PC-9 (cell line): ENCODE results near the gene CAV1. TPM values are rescaled to one million over a fixed set of nuclear protein-coding genes. Genes with fewer than 3 reads are reported as not detected.

Experiments used
- BruUV-seq: library from RNA; stranded (reverse); fragments of 400-500 nt; replicated peaks from 2 replicates; lab custom pipeline; 2021; lab: Mats Ljungman, UMichigan
- CTCF ChIA-PET: fragments of 300-600 bp; sonication (Branson Sonifier 250); formaldehyde crosslinking; loops from one replicate; lab custom pipeline; 2022; ENCODE audit warnings: antibody characterized with exemption; lab: Charles Lee
- POLR2A ChIA-PET: fragments of 300-600 bp; sonication (Branson Sonifier 250); formaldehyde crosslinking; loops from one replicate; lab custom pipeline; 2022; ENCODE audit warnings: antibody characterized with exemption; ENCODE audit not compliant: unreplicated experiment; lab: Charles Lee
- DNase-seq, 2 experiments: peaks; one replicate each; pipeline versions ENCODE4 v3.0.0 to v3.0.0-alpha.2; 2015 to 2022; ENCODE audit warnings: mixed read lengths in 1 of 2
- H2AFZ ChIP-seq: fragments of 200-600 bp; sonication (generic); 2 replicates; pipeline ENCODE4 v1.8.1; 2017; ENCODE audit warnings: antibody characterized with exemption
- H3F3A ChIP-seq: fragments of 200-600 bp; sonication (generic); 2 replicates; pipeline ENCODE4 v1.8.1; 2017; ENCODE audit warnings: antibody characterized with exemption, mild to moderate bottlenecking, low read depth; ENCODE audit not compliant: insufficient read depth
- H3K27ac ChIP-seq: fragments of 200-600 bp; sonication (generic); 2 replicates; pipeline ENCODE4 v1.6.1; 2016; ENCODE audit warnings: mixed run types
- H3K27me3 ChIP-seq: fragments of 200-600 bp; sonication (generic); 2 replicates; pipeline ENCODE4 v1.6.1; 2016; ENCODE audit warnings: low read depth, mixed run types; ENCODE audit not compliant: insufficient read depth
- H3K36me3 ChIP-seq: fragments of 200-600 bp; sonication (generic); 2 replicates; pipeline ENCODE4 v1.6.1; 2016; ENCODE audit warnings: low read depth, mixed run types
- H3K4me1 ChIP-seq: fragments of 200-600 bp; sonication (generic); replicated peaks from 2 replicates; pipeline ENCODE4 v1.6.1; 2016; ENCODE audit warnings: mixed run types; ENCODE audit not compliant: insufficient read depth
- H3K4me2 ChIP-seq: fragments of 200-600 bp; sonication (generic); 2 replicates; pipeline ENCODE4 v1.6.1; 2017; ENCODE audit warnings: mixed run types
- H3K4me3 ChIP-seq: fragments of 200-600 bp; sonication (generic); 2 replicates; pipeline ENCODE4 v1.6.1; 2016; ENCODE audit warnings: mixed run types
- H3K79me2 ChIP-seq: fragments of 200-600 bp; sonication (generic); 2 replicates; pipeline ENCODE4 v1.6.1; 2017; ENCODE audit warnings: low read depth, mixed run types
- H3K9me2 ChIP-seq: fragments of 200-600 bp; sonication (generic); 2 replicates; pipeline ENCODE4 v1.8.1; 2017; ENCODE audit warnings: mild to moderate bottlenecking; ENCODE audit not compliant: insufficient read depth
- H3K9me3 ChIP-seq: fragments of 200-600 bp; sonication (generic); 2 replicates; pipeline ENCODE4 v1.8.1; 2016; ENCODE audit warnings: low read depth; ENCODE audit not compliant: insufficient read depth
- H4K20me1 ChIP-seq: fragments of 200-600 bp; sonication (generic); 2 replicates; pipeline ENCODE4 v1.8.1; 2017; ENCODE audit not compliant: insufficient read depth
- CTCF ChIP-seq: fragments of 200-600 bp; sonication (generic); conservative IDR thresholded peaks from 2 replicates; pipeline ENCODE4 v1.6.1; 2017; ENCODE audit warnings: mixed run types, antibody characterized with exemption, mild to moderate bottlenecking, moderate library complexity
- EZH2 ChIP-seq: fragments of 200-600 bp; sonication (generic); IDR thresholded peaks from 2 replicates; pipeline ENCODE4 v1.8.0; 2017; ENCODE audit warnings: antibody characterized with exemption, low read depth
- intact Hi-C: fragments of 100-400 bp; cut with micrococcal nuclease; formaldehyde crosslinking; loops from one replicate; pipeline ENCODE4 v1.10.0; 2022; ENCODE audit not compliant: unreplicated experiment
- total RNA-seq: library from RNA; stranded (reverse); gene quantifications from 2 replicates; pipeline ENCODE4 v1.2.3, GENCODE V29; 2021

Gene CAV1
- total RNA-seq, 1 experiment from 2014 or later: 1,077 TPM

GRCh38 chr7:116551692-116552091 is 26.9 kb downstream of the CAV1 start:
- H3K79me2 ChIP-seq: no peaks in the 10 kb centered on the region
- TF ChIP-seq CTCF: no peak
- TF ChIP-seq EZH2: no peak
- no peaks in the 10 kb centered on the region for H3K9me3 ChIP-seq
- no peaks in the 10 kb centered on the region for H3K9me2 ChIP-seq
- ChIA-PET CTCF (interaction anchor here (1.7 kb wide), 1 partner anchor 293 kb away, joined by 3 read pairs; no protein-coding TSS in a partner anchor), POLR2A (no interaction called here)
- no peaks in the 10 kb centered on the region for H4K20me1 ChIP-seq
- peaks cover 27% of the 10 kb centered on the region for H3K36me3 ChIP-seq
- no peak overlapping the region for H3K27ac ChIP-seq
- no peak overlapping the region for H3K4me2 ChIP-seq
- H2AFZ ChIP-seq: no peak overlapping the region
- no peaks in the 10 kb centered on the region for H3K4me1 ChIP-seq
- DNase-seq: no peak
- no peaks in the 10 kb centered on the region for H3K27me3 ChIP-seq
- no peak overlapping the region for H3K4me3 ChIP-seq
- no TSS peak for BruUV-seq
- peaks cover 9% of the 10 kb centered on the region; the same call in 1 of the 2 replicates for H3F3A ChIP-seq
- intact Hi-C loops: no loop called here

GRCh38 chr7:116552602-116553001 is 27.8 kb downstream of the CAV1 start:
- TF ChIP-seq CTCF: no peak
- TF ChIP-seq EZH2: no peak
- no peaks in the 10 kb centered on the region for H3K27me3 ChIP-seq
- H3K79me2 ChIP-seq: no peaks in the 10 kb centered on the region
- no peak overlapping the region for H2AFZ ChIP-seq
- no peaks in the 10 kb centered on the region for H3K4me1 ChIP-seq
- H4K20me1 ChIP-seq: no peaks in the 10 kb centered on the region
- H3K27ac ChIP-seq: no peak overlapping the region
- no peak overlapping the region for H3K4me3 ChIP-seq
- BruUV-seq: no TSS peak
- peaks cover 9% of the 10 kb centered on the region; the same call in 1 of the 2 replicates for H3F3A ChIP-seq
- ChIA-PET CTCF (no interaction called here), POLR2A (interaction anchor here (0.6 kb wide), 1 partner anchor 164 kb away, joined by 5 read pairs; no protein-coding TSS in a partner anchor)
- DNase-seq: no peak
- intact Hi-C loops: no loop called here
- H3K36me3 ChIP-seq: peaks cover 21% of the 10 kb centered on the region; the same call in 1 of the 2 replicates
- no peak overlapping the region for H3K4me2 ChIP-seq
- no peaks in the 10 kb centered on the region for H3K9me3 ChIP-seq
- H3K9me2 ChIP-seq: no peaks in the 10 kb centered on the region

DNA sequence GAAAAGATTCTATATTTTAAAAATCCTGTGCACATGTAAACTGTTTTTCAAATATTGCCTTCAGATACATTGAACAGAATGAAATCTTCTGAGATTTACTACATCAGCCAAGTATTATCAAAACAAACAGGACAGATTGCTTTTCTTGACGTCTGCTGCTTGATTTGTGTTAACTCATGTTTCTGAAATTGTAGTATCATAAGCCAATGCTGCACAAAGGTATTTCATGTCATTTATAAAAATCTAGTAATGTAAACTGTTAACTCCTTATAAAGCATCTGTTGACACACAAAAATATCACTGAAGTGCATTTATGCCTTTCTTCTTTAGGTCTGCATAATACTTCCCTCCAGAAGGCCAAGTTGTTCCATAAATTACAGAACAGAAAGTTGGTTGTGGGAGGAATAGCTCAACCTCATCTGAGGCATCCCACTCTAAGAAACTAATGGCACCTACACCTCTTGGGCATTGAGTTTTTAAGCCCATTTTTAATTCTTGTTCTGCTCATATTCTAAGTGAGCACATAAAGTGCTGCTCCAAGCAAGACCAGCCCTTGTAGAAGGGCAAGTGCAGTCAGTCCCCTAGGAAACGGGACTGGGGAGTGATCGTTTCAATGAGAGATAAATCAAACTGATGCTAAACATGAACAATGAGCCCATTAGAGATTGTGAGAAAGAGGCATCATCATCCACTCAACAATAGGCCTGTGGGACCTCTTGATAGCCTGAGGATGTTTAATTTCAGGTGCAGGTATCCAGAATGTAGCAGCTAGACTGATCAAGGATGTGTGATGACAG is 28.5 kb downstream of the CAV1 start:
- H3K4me2 ChIP-seq: no peak overlapping the region
- no peaks in the 10 kb centered on the region for H4K20me1 ChIP-seq
- ChIA-PET POLR2A (interaction anchor here (0.7 kb wide), 1 partner anchor 400 kb away, joined by 4 read pairs; the partner anchor contains the start of gene ST7), CTCF (no interaction called here)
- peaks cover 17% of the 10 kb centered on the region; the same call in 1 of the 2 replicates for H3K36me3 ChIP-seq
- no TSS peak for BruUV-seq
- no peak overlapping the region for H3K4me3 ChIP-seq
- TF ChIP-seq EZH2: no peak
- no peak for TF ChIP-seq CTCF
- H3K27ac ChIP-seq: no peak overlapping the region
- no peaks in the 10 kb centered on the region for H3K9me2 ChIP-seq
- 0 out of 2 replicates have a peak, but pooled peaks cover 5% of the 10 kb centered on the region for H3K79me2 ChIP-seq
- no peak overlapping the region for H2AFZ ChIP-seq
- intact Hi-C loops: no loop called here
- H3K4me1 ChIP-seq: no peaks in the 10 kb centered on the region
- H3K9me3 ChIP-seq: no peaks in the 10 kb centered on the region
- no peak for DNase-seq
- peaks cover 9% of the 10 kb centered on the region; the same call in 1 of the 2 replicates for H3F3A ChIP-seq
- H3K27me3 ChIP-seq: no peaks in the 10 kb centered on the region
